SK-N-SH (cell line): ENCODE results near the gene NWD2.

Source experiments
- GABPA ChIP-seq: IDR thresholded peaks from 2 replicates; pipeline ENCODE4 v1.4.0; 2012; ENCODE audit warnings: low read depth, mild to moderate bottlenecking
- JUND ChIP-seq: IDR thresholded peaks from 2 replicates; pipeline ENCODE4 v1.4.0; 2012
- POLR2AphosphoS5 ChIP-seq: IDR thresholded peaks from 2 replicates; pipeline ENCODE4 v1.6.1; 2012; ENCODE audit warnings: low read depth, low read length
- RCOR1 ChIP-seq: fragments of 150-350 bp; IDR thresholded peaks from 2 replicates; pipeline ENCODE4 v1.6.1; 2017; ENCODE audit warnings: antibody characterized with exemption, low read length
- REST ChIP-seq: IDR thresholded peaks from 2 replicates; pipeline ENCODE4 v1.6.1; 2012; ENCODE audit warnings: mild to moderate bottlenecking, low read depth, low read length, moderate library complexity
- SIN3A ChIP-seq: IDR thresholded peaks from 2 replicates; pipeline ENCODE4 v1.6.1; 2012; ENCODE audit warnings: low read depth, mild to moderate bottlenecking, low read length, moderate library complexity, borderline replicate concordance
- SMC3 ChIP-seq: IDR thresholded peaks from 2 replicates; pipeline ENCODE4 v1.6.1; 2012; ENCODE audit warnings: low read depth, low read length, improper control_type of control experiment
- TEAD4 ChIP-seq: IDR thresholded peaks from 2 replicates; pipeline ENCODE4 v1.4.0; 2012; ENCODE audit warnings: mild to moderate bottlenecking, borderline replicate concordance; ENCODE audit not compliant: insufficient read depth
- TF ChIP-seq, protein P1 (sequence below): fragments of 200-600 bp; sonication (generic); IDR thresholded peaks from 2 replicates; pipeline ENCODE4 v1.6.1; 2017; ENCODE audit warnings: antibody characterized with exemption, mild to moderate bottlenecking, moderate library complexity

DNA sequence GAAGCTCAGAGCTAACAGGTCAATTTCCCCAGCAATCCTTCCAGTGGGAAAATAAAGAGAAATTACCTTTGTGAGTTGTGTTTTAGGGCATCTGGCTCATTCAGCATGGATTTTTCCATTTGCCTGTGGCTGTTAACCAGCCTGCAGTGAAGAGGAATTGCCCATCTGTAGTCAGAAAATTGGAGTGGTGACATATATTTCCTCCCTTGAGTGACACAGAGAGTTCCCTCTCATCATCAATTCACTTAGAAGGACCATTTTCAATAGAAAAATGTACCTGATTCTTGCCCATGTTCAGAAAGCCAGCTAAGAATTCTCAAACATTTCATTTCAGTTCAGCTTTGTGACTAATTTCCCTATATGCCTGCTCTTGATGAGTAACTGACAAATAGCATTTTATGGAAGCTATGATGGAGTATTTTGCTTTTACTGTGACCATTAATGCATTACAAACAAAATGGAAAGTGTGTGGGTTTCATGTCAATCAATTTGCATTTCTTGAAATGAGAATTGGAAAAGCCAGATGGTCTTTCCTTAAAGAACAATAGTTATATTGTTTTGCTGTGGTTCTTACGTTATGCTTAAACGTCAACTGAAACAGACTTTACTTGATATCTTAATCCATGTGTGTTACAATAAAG, 155.8 kb downstream of the NWD2 start:
- TF ChIP-seq, protein P1, sequence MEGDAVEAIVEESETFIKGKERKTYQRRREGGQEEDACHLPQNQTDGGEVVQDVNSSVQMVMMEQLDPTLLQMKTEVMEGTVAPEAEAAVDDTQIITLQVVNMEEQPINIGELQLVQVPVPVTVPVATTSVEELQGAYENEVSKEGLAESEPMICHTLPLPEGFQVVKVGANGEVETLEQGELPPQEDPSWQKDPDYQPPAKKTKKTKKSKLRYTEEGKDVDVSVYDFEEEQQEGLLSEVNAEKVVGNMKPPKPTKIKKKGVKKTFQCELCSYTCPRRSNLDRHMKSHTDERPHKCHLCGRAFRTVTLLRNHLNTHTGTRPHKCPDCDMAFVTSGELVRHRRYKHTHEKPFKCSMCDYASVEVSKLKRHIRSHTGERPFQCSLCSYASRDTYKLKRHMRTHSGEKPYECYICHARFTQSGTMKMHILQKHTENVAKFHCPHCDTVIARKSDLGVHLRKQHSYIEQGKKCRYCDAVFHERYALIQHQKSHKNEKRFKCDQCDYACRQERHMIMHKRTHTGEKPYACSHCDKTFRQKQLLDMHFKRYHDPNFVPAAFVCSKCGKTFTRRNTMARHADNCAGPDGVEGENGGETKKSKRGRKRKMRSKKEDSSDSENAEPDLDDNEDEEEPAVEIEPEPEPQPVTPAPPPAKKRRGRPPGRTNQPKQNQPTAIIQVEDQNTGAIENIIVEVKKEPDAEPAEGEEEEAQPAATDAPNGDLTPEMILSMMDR, result no peak
- no peak for TF ChIP-seq REST
- TF ChIP-seq SMC3, result no peak
- no peak for TF ChIP-seq GABPA
- TF ChIP-seq TEAD4, result no peak
- no peak for TF ChIP-seq SIN3A
- no peak for TF ChIP-seq POLR2AphosphoS5
- no peak for TF ChIP-seq RCOR1
- no peak for TF ChIP-seq JUND
